CMK (cell line): ENCODE measurements around the gene ZNF236.
A peak's percentile ranks its signal among the peaks of the same experiment; 100 is the strongest.
"Not testable (repeated sequence)": the region's sequence is repeated elsewhere in the genome, so short reads cannot be mapped to it uniquely, and the experiment has no call there.

Experiments used
- DNase-seq: peaks from one replicate; pipeline ENCODE4 v3.0.0-alpha.2; 2010; ENCODE audit warnings: low read depth

Gene ZNF236

GRCh38 chr18:76988827-76989646 is 166.7 kb downstream of the ZNF236 start:
- DNase-seq = no peak

- no peak for DNase-seq
Measured at GRCh38 chr18:76989647-76990190, 167.4 kb downstream of the ZNF236 start.

- not testable (repeated sequence) for DNase-seq
Measured at GRCh38 chr18:76990343-76991020, 168.1 kb downstream of the ZNF236 start.

- DNase-seq = no peak
Measured at GRCh38 chr18:76991021-76991688, 168.8 kb downstream of the ZNF236 start.

DNA sequence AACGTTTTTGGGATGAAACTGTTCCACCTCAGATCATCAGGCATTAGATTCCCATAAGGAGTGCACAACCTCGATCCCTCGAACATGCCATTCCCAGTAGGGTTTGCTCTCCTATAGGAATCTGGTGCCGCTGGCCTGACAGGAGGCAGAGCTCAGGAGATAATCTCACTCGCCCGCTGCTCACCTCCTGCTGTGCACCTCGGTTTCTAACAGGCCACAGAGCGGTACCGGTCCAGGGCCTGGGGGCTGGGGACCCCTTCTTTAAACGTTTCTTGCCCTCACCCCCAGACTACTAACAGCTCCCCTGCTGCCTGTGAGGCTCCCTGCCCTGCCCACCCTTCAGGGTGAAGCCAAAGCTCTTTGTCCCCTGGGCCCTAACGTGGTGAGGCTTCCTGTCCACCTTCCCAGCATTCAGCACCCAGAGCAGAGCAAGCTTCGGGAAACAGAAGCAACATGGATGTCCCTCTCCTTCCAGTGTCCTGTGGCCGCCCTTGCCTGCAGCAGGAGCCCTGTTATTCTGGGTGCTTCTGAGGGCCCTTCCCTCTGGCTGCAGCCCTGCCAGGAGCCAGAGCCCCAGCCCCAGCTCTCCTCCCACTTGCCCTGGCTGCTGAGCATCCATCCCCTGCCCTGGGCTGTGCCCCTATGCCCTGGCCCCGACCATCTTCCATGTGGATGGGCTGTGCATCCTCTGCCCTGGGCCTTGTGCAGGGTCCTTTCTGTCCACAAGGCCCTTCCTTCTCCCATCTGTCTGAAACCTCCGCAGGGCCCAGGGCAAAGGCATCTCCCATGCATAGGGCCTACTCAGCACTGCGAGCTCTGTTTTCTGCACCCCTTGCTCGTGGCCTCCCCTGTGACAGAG is 170.1 kb downstream of the ZNF236 start:
- DNase-seq = no peak

GRCh38 chr18:76993085-76993382 is 170.7 kb downstream of the ZNF236 start:
- no peak for DNase-seq

GRCh38 chr18:76993573-76993972 is 171.2 kb downstream of the ZNF236 start:
- DNase-seq = no peak

DNA sequence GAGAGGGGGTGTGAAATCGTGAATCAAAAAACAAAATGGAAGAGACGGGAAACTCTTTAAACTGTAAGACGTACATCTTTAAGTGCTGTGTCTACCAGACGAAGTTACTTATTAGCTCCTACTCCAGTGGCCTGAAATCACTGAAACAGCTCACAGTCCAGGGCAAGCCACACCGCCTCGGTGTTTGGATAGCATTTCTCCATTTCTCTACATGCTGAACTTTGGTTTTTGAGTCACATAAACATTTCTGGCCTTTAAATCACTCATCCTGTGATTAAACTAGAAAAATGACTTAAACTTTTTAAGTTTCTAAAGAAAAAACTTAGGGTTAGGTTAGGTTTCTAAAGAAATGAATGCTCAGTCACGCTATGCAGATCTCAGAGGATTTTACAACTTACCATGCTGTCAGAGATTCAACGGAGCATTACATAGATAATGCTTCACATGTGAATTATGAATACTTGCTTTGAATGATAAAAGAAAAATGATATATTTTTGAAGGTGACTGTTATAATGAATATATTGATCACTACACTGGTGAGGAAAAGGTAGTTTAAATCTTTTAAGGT is 171.8 kb downstream of the ZNF236 start:
- DNase-seq = no peak

- no peak for DNase-seq
Measured at GRCh38 chr18:76995896-76996295, 173.5 kb downstream of the ZNF236 start.

DNA sequence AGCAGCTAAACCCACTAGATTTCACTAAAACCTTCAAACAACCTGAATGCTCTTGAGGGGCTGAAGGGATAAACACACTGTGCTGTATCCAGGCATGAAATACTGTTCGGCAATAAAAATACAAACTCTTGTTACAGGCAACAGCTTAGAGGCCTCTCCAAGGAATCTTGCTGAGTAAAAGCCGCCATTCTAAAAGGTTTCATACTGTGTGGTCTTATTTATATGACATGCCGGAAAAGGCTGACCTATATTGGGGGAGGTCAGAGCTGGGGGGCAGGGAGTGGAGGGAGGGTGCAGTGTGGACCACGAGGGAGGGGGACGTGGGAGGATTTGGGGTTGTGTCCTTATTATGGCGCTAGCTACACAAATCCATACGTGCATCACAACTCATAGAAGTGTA is 174.1 kb downstream of the ZNF236 start:
- DNase-seq = no peak

DNA sequence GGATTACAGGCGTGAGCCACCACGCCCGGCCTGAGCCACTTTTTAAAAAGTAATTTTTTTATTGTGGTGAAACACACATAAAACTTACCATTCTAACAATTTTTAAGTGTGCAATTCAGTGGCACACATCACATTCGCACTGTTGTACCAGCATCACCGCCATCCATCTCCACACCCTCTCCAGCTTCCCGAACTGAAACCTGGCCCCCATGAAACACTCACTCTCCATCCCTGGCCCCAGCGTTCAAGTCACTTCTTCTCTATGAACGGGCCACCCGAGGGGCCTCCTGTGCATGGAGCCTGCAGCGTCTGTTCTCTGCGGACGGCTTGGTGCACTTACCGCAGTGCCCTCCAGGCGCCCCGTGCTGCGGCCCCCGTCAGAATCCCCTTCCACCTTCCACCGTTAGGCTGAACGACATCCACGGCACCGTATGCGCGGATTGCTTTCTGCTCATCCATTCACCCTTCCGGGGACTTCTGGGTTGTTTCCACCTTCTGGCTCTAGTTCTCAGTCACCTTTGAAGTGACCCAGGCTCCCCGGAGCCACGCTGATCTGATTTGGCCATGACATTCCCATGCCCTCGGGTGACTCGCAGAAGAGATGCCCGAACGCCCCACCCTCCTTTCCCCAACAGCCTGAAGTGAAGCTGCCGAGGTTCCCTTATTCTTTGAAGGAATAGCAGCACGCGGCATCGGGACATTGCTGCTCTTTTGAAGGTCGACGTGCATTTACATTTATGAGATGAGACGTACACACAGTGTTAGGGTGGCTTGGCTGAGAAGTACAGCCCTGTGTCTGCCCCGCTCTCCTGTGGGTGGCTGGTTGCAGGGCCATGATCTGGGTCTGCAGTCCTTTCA is 175.8 kb downstream of the ZNF236 start:
- no peak for DNase-seq

- DNase-seq = no peak
Measured at GRCh38 chr18:76999077-76999476, 176.7 kb downstream of the ZNF236 start.

DNA sequence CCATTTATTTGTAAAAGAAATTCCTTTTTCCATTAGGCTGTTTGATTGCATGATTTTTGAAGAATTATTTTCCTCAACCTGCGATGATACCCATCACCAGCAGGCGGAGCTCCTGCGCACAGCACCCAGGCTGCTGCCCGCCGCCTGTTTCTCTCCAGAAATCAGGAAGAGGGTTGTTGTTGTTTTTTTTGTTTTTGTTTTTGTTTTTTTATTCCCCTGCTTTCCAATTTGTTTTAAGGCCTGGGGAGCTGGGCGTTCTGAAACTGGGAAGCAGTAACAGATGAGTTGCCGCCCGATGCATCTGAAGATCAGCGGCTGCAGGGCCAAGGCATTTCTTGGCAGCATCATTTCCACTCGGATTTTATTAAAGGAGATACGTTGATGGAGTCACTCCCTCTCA is 178.2 kb downstream of the ZNF236 start:
- DNase-seq = peak; percentile 7

- no peak for DNase-seq
Measured at GRCh38 chr18:77001041-77001440, 178.7 kb downstream of the ZNF236 start.

DNA sequence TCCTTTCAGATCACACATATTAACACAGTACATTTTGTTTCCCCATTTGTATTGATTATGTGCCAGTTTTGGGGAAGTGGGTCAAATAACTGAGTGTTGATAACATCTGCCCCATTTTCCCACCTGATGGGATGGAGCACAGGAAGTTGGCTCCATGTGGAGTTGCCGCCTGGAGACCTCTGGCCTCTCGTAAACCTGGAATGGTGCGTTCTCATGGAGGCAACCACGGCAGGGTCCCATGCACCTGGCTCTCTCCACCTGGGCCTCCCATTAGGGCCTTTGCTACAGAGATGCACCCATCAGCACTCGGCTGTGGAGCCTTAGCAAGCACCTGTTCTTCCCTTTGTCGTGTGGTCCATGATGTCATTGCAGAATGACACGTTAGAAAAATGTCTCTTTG is 179.6 kb downstream of the ZNF236 start:
- no peak for DNase-seq

- DNase-seq = no peak
Measured at GRCh38 chr18:77002496-77002895, 180.1 kb downstream of the ZNF236 start.

GRCh38 chr18:77003316-77003715 is 181.0 kb downstream of the ZNF236 start:
- DNase-seq = peak; percentile 4

DNA sequence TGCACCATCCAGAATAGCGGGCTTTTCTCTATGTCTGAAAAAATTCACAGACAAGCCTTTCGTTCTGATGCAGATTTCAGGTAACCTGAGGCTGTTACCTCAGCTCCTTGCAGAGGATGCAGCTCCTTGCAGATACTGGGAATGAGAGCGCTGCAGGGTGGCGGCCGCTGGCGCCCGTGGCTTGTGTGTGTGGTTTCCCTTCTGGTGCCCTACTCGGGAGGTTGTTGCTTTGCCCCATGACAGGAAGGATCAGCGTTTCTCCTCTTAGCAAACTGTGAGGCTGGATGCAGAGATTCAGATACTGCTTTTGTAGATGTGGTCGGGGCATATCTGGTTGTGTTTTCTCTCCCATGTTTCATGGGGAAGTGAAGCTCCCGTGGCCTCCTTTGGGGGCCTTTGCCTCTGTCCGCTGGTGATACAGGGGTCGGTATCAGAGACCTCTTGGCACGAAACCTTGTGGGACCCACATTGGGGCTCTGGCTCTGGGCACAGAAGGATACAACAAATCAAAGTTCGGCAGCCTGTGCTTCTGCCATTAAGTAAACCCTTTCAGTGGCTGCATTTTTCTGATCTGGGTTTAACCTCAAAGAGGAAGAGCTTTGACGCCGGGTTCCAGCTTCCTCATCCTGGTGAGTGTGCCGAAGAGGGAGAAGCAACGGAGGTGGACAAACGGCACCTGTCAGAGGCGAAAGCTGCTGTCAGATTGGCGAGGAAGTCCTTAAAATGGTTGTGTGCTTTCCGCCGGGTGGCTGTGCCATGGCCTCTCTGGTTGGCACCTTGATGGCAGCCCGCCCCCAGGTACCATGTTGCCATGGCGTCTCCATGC is 182.4 kb downstream of the ZNF236 start:
- peak; percentile 17 for DNase-seq

- DNase-seq = no peak
Measured at GRCh38 chr18:77005651-77006195, 183.4 kb downstream of the ZNF236 start.
